ENCODE data around the gene FGF22.
A peak's percentile ranks its signal among the peaks of the same experiment; 100 is the strongest.
"Not testable (repeated sequence)": the region's sequence is repeated elsewhere in the genome, so short reads cannot be mapped to it uniquely, and the experiment has no call there.

The FGF22 gene

DNA sequence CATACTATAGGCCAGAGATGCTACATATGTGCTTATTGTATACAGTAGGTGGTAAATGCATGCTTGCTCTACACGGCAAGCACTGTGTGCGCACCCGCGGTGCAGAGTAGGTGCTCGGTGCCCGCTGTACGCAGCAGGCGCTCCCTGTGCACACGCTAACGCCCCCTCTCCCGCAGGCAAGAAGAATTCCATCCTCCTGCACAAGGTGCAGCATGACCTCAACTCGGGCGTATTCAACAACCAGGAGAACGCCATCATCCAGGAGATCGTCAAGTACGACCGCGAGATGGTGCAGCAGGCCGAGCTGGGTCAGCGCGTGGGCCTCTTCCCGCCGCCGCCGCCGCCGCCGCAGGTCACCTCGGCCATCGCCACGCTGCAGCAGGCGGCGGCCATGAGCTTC is 24.1 kb upstream of the FGF22 start:
- TF ChIP-seq Cebpa-rat (IDR thresholded peaks at IDR 0.05) = no peak
- Histone ChIP-seq H3K9ac (no peak overlapping the region), H3K4me2 (peak overlapping the region; percentile 26; the same call in 1 of the 2 replicates), H3K9me3 (no peaks in the 10 kb centered on the region), H4K20me1 (0 out of 2 replicates have a peak, but pooled peaks cover 4% of the 10 kb centered on the region), H3K36me3 (peaks cover 57% of the 10 kb centered on the region), H3K4me1 (peaks cover 31% of the 10 kb centered on the region), H3K27ac (no peak overlapping the region), H3K4me3 (no peak overlapping the region), H3K27me3 (no peaks in the 10 kb centered on the region)

DNA sequence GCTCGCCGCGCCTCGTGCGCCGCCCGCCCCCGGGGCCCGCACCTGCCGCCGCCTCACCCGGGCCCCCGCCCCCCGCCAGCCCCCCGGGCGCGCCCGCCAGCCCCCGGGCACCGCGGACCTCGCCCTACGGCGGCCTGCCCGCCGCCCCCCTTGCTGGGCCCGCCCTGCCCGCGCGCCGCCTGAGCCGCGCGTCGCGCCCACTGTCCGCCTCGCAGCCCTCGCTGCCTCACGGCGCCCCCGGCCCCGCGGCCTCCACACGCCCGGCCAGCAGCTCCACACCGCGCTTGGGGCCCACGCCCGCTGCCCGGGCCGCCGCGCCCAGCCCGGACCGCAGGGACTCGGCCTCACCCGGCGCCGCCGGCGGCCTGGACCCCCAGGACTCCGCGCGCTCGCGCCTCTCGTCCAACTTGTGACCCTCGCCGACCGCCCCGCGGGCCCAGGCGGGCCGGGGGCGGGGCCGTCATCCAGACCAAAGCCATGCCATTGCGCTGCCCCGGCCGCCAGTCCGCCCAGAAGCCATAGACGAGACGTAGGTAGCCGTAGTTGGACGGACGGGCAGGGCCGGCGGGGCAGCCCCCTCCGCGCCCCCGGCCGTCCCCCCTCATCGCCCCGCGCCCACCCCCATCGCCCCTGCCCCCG is 23.5 kb upstream of the FGF22 start:
- no peak for TF ChIP-seq Cebpa-rat (IDR thresholded peaks at IDR 0.05)
- Histone ChIP-seq H3K9me3 (no peaks in the 10 kb centered on the region), H3K27me3 (no peaks in the 10 kb centered on the region), H3K27ac (no peak overlapping the region), H3K36me3 (peaks cover 60% of the 10 kb centered on the region), H4K20me1 (0 out of 2 replicates have a peak, but pooled peaks cover 4% of the 10 kb centered on the region), H3K4me1 (peaks cover 25% of the 10 kb centered on the region), H3K9ac (no peak overlapping the region), H3K4me3 (no peak overlapping the region), H3K4me2 (no peak overlapping the region)

DNA sequence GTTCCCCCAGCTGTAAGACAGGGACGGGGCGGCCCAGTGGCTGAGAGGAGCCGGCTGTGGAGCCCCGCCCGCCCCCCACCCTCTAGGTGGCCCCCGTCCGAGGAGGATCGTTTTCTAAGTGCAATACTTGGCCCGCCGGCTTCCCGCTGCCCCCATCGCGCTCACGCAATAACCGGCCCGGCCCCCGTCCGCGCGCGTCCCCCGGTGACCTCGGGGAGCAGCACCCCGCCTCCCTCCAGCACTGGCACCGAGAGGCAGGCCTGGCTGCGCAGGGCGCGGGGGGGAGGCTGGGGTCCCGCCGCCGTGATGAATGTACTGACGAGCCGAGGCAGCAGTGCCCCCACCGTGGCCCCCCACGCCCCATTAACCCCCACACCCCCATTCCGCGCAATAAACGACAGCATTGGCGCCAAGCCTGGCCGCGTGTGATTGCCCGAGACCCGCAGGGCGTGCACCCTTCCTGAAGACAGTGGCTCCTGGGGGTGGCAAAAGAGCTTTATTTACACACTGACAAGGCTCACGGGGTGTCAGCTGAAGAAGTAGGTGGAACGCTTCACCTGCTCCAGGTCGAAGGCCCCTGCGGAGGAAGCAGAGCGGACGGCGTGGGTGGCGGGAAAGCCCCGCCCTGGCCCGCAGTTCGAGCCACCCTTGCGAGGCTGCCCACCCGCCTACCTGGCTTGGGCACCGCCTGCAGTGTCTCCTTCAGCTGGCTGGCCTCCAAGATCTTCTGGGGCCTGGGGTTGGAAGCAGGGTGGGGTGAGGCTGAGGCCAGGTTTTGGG is 22.7 kb upstream of the FGF22 start:
- Histone ChIP-seq H3K27ac (no peak overlapping the region), H3K9ac (no peak overlapping the region), H3K4me2 (no peak overlapping the region), H3K27me3 (no peaks in the 10 kb centered on the region), H3K36me3 (peaks cover 68% of the 10 kb centered on the region), H3K4me1 (peaks cover 21% of the 10 kb centered on the region), H3K9me3 (no peaks in the 10 kb centered on the region), H3K4me3 (no peak overlapping the region), H4K20me1 (0 out of 2 replicates have a peak, but pooled peaks cover 4% of the 10 kb centered on the region)
- TF ChIP-seq Cebpa-rat (IDR thresholded peaks at IDR 0.05) = no peak

GRCh38 chr19:617551-618246 is 22.0 kb upstream of the FGF22 start:
- H3K27ac ChIP-seq = no peak overlapping the region
- H4K20me1 ChIP-seq = 0 out of 2 replicates have a peak, but pooled peaks cover 4% of the 10 kb centered on the region
- H3K4me1 ChIP-seq = peaks cover 21% of the 10 kb centered on the region
- no peak overlapping the region for H3K9ac ChIP-seq
- no peaks in the 10 kb centered on the region for H3K27me3 ChIP-seq
- peaks cover 74% of the 10 kb centered on the region for H3K36me3 ChIP-seq
- H3K4me2 ChIP-seq = no peak overlapping the region
- no peaks in the 10 kb centered on the region for H3K9me3 ChIP-seq
- no peak for TF ChIP-seq Cebpa-rat (IDR thresholded peaks at IDR 0.05)
- no peak overlapping the region for H3K4me3 ChIP-seq

DNA sequence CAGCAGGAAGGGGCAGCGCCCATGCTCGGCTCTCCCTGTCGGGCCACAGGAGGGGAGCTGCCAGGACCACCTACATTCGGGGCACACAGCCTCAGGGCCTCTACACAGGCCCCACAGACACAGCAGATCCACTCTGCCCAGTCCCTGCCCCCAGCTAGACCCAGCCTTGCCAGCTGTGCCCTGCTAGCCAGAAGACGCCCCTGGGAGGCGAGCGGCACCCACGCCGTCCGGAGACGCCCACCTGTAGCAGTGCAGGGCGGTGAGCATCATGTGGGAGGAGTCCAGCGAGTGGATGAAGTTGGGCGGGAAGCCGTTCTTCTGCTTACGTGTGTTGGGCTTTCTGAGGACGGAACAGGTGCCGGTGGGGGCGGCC is 21.4 kb upstream of the FGF22 start:
- Histone ChIP-seq H3K27me3 (no peaks in the 10 kb centered on the region), H3K4me2 (no peak overlapping the region), H3K36me3 (peaks cover 74% of the 10 kb centered on the region), H3K9me3 (no peaks in the 10 kb centered on the region), H3K4me1 (peaks cover 21% of the 10 kb centered on the region), H3K9ac (no peak overlapping the region), H3K4me3 (no peak overlapping the region), H3K27ac (no peak overlapping the region), H4K20me1 (0 out of 2 replicates have a peak, but pooled peaks cover 6% of the 10 kb centered on the region)
- TF ChIP-seq Cebpa-rat (IDR thresholded peaks at IDR 0.05) = no peak

DNA sequence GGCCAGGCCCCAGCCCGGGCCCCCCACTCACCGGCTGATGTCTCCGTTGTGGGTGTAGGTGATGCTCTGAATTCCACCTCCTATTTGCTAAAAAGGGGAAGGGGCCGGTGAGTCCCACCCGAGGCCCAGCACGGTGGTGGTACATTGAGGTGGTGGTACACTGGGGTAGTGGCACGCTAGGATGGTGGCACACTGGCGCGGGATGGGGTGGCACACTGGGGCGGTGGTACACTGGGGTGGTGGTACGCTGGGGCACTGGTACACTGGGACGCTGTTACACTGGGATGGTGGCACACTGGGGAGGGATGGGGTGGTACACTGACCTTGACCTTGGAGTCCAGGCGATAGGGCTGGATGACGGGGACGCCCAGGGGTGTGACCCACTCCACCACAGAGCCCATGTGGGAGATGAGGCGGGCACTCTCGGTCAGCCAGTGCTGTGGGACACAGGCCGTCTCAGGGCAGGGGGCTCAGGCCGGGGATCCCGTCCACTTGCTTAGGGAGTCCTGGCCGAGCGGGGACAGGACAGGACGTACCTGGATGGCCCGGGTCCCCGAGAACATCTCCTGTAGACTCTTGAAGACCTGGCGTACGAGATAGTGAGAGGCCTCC is 20.9 kb upstream of the FGF22 start:
- Histone ChIP-seq H3K27ac (no peak overlapping the region), H4K20me1 (0 out of 2 replicates have a peak, but pooled peaks cover 11% of the 10 kb centered on the region), H3K9me3 (no peaks in the 10 kb centered on the region), H3K4me3 (no peak overlapping the region), H3K4me1 (peaks cover 27% of the 10 kb centered on the region), H3K27me3 (no peaks in the 10 kb centered on the region), H3K9ac (no peak overlapping the region), H3K36me3 (peaks cover 79% of the 10 kb centered on the region), H3K4me2 (no peak overlapping the region)
- TF ChIP-seq Cebpa-rat (IDR thresholded peaks at IDR 0.05) = no peak

GRCh38 chr19:619286-620002 is 20.2 kb upstream of the FGF22 start:
- Histone ChIP-seq H3K4me3 (no peak overlapping the region), H3K36me3 (peaks cover 76% of the 10 kb centered on the region), H3K9ac (no peak overlapping the region), H3K27ac (no peak overlapping the region), H3K4me2 (no peak overlapping the region), H3K9me3 (no peaks in the 10 kb centered on the region), H3K27me3 (no peaks in the 10 kb centered on the region), H4K20me1 (0 out of 2 replicates have a peak, but pooled peaks cover 13% of the 10 kb centered on the region), H3K4me1 (peaks cover 34% of the 10 kb centered on the region)
- TF ChIP-seq Cebpa-rat (IDR thresholded peaks at IDR 0.05) = no peak

- no peak for TF ChIP-seq Cebpa-rat (IDR thresholded peaks at IDR 0.05)
- Histone ChIP-seq H3K4me2 (no peak overlapping the region), H3K36me3 (peaks cover 77% of the 10 kb centered on the region), H3K9me3 (no peaks in the 10 kb centered on the region), H3K27ac (no peak overlapping the region), H3K9ac (no peak overlapping the region), H3K27me3 (no peaks in the 10 kb centered on the region), H3K4me3 (no peak overlapping the region), H3K4me1 (peaks cover 42% of the 10 kb centered on the region), H4K20me1 (peaks cover 21% of the 10 kb centered on the region; the same call in 1 of the 2 replicates)
These were observed 19.4 kb upstream of the FGF22 start for GRCh38 chr19:620166-620862.

- not testable (repeated sequence) for H3K9me3 ChIP-seq, H3K4me2 ChIP-seq, H3K9ac ChIP-seq, H3K27me3 ChIP-seq, H3K4me3 ChIP-seq, H3K27ac ChIP-seq
- Histone ChIP-seq H3K36me3 (peaks cover 82% of the 10 kb centered on the region), H4K20me1 (peaks cover 25% of the 10 kb centered on the region), H3K4me1 (peaks cover 46% of the 10 kb centered on the region)
These were observed 18.5 kb upstream of the FGF22 start for GRCh38 chr19:621191-621590.
